Naive thymus-derived CD4-positive, alpha-beta T cell (primary cell): Measurements from ENCODE around the gene SMIM30. TPM values are rescaled to one million over a fixed set of nuclear protein-coding genes. Genes with fewer than 3 reads are reported as not detected.
"Not testable (repeated sequence)": the region's sequence is repeated elsewhere in the genome, so short reads cannot be mapped to it uniquely, and the experiment has no call there.

Experiments used
- ATAC-seq: fragments of 150-1000 bp; cut with Tn5 transposase; 2 replicates; pipeline ENCODE4 v1.10.0; 2021; ENCODE audit warnings: mild to moderate bottlenecking, moderate library complexity
- CTCF ChIA-PET: fragments of 350-600 bp; sonication (Branson Sonifier 250); formaldehyde crosslinking; loops from one replicate; lab custom pipeline; 2021; ENCODE audit warnings: antibody characterized with exemption; lab: Charles Lee
- POLR2A ChIA-PET: fragments of 350-600 bp; sonication (Branson Sonifier 250); formaldehyde crosslinking; loops from one replicate; lab custom pipeline; 2021; ENCODE audit warnings: antibody characterized with exemption, inconsistent platforms; lab: Charles Lee
- DNase-seq, 9 donors: peaks; one replicate each; pipeline versions ENCODE4 v3.0.0 to v3.0.0-alpha.2; 2020 to 2022; ENCODE audit warnings: mixed read lengths in 1 of 9
- H3K27ac ChIP-seq: one replicate; pipeline ENCODE4 v1.7.0; 2013; ENCODE audit warnings: mild to moderate bottlenecking, low read depth, low read length, moderate library complexity
- H3K27me3 ChIP-seq, 2 donors: one replicate each; pipeline ENCODE4 v1.7.0; 2013; ENCODE audit warnings: low read length in 2 of 2, mild to moderate bottlenecking in 2 of 2, moderate library complexity in 2 of 2; ENCODE audit not compliant: control insufficient read depth in 2 of 2, insufficient read depth in 2 of 2
- H3K36me3 ChIP-seq, 3 experiments: 1 replicate in 2 of 3; 2 replicates in 1 of 3; pipeline ENCODE4 v1.7.0; 2013; ENCODE audit warnings: low read length in 3 of 3, mild to moderate bottlenecking in 3 of 3, moderate library complexity in 1 of 3; ENCODE audit not compliant: insufficient read depth in 3 of 3, control insufficient read depth in 2 of 3
- H3K4me1 ChIP-seq, 2 donors: one replicate each; pipeline ENCODE4 v1.7.0; 2013; ENCODE audit warnings: low read length in 2 of 2, mild to moderate bottlenecking in 2 of 2, moderate library complexity in 1 of 2; ENCODE audit not compliant: control insufficient read depth in 2 of 2, insufficient read depth in 2 of 2
- H3K4me3 ChIP-seq: 2 replicates; pipeline ENCODE4 v1.7.0; 2013; ENCODE audit warnings: mild to moderate bottlenecking, low read length
- H3K9me3 ChIP-seq, 3 experiments: 1 replicate in 2 of 3; 2 replicates in 1 of 3; pipeline ENCODE4 v1.7.0; 2013; ENCODE audit warnings: low read length in 3 of 3; ENCODE audit not compliant: control insufficient read depth in 2 of 3
- H3K27ac Mint-ChIP-seq, 9 donors: one replicate each; pipeline ENCODE4 v1.8.0; 2020 to 2022; ENCODE audit warnings: mixed read lengths in 9 of 9, mild to moderate bottlenecking in 8 of 9, moderate library complexity in 5 of 9, inconsistent platforms in 2 of 9
- H3K27me3 Mint-ChIP-seq, 5 donors: one replicate each; pipeline ENCODE4 v1.8.0; 2021 to 2022; ENCODE audit warnings: mixed read lengths in 5 of 5, mild to moderate bottlenecking in 1 of 5
- H3K36me3 Mint-ChIP-seq, 5 donors: one replicate each; pipeline ENCODE4 v1.8.0; 2020 to 2022; ENCODE audit warnings: mixed read lengths in 5 of 5, mild to moderate bottlenecking in 3 of 5, inconsistent platforms in 1 of 5
- H3K4me1 Mint-ChIP-seq, 7 donors: one replicate each; pipeline ENCODE4 v1.8.0; 2020 to 2022; ENCODE audit warnings: mixed read lengths in 7 of 7, mild to moderate bottlenecking in 3 of 7, inconsistent platforms in 1 of 7
- H3K4me3 Mint-ChIP-seq, 10 donors: one replicate each; pipeline ENCODE4 v1.8.0; 2020 to 2022; ENCODE audit warnings: mild to moderate bottlenecking in 10 of 10, mixed read lengths in 10 of 10, moderate library complexity in 6 of 10, inconsistent platforms in 2 of 10
- H3K9me3 Mint-ChIP-seq, 11 donors: one replicate each; pipeline ENCODE4 v1.8.0; 2020 to 2022; ENCODE audit warnings: mixed read lengths in 11 of 11, mild to moderate bottlenecking in 4 of 11, inconsistent platforms in 1 of 11, moderate library complexity in 1 of 11
- intact Hi-C, 2 donors: fragments of 100-400 bp; cut with micrococcal nuclease; formaldehyde crosslinking; loops; one replicate each; pipeline ENCODE4 v1.15.1; 2023
- polyA plus RNA-seq, 2 donors: library from polyadenylated mRNA; unstranded; fragments of 300-500 nt; fragmentation: Illumina TruSeq; gene quantifications; one replicate each; pipeline ENCODE4 v1.2.3, GENCODE V29; 2021
- total RNA-seq, 6 experiments: library from RNA in 5 of 6; stranded (reverse) in 5 of 6; gene quantifications; 1 replicate in 5 of 6; 2 replicates in 1 of 6; pipeline ENCODE4 v1.2.3 and lab custom pipeline; 2021 to 2026

The SMIM30 gene
- total and polyA plus RNA-seq, 7 experiments from 2014 or later, result 9.3 to 58.8 (median 21.0) TPM

GRCh38 chr7:113119429-113119828 lies 1.1 kb upstream of the SMIM30 start:
- Mint-ChIP-seq H3K36me3 (peaks cover 0 to 9% (median 4%) of the 10 kb centered on the region in 5 donors), H3K4me3 (peak overlapping the region; percentile 81 to 99 (median 96)), H3K27ac (peak overlapping the region in 6 of 9 donors; percentile 82 to 99 (median 94)), H3K9me3 (no peaks in the 10 kb centered on the region), H3K27me3 (peaks cover 0 to 3% (median 0%) of the 10 kb centered on the region in 5 donors), H3K4me1 (peaks cover 6 to 30% (median 22%) of the 10 kb centered on the region in 7 donors)
- CTCF ChIA-PET, result no interaction called here
- H3K36me3 ChIP-seq, result peaks cover 0 to 8% (median 0%) of the 10 kb centered on the region in 3 experiments
- no peak overlapping the region for H3K4me3 ChIP-seq
- POLR2A ChIA-PET, result no interaction called here
- no peak overlapping the region for H3K27ac ChIP-seq
- peaks cover 0 to 6% of the 10 kb centered on the region in 2 donors for H3K4me1 ChIP-seq
- DNase-seq (no peak), ATAC-seq (no peak)
- no peaks in the 10 kb centered on the region for H3K27me3 ChIP-seq
- no peaks in the 10 kb centered on the region for H3K9me3 ChIP-seq
- intact Hi-C loops, result loop anchor here (2.0 kb wide), 2 partner anchors 331 to 729 kb away; no protein-coding TSS in a partner anchor

- CTCF ChIA-PET, H3K27me3 Mint-ChIP-seq, DNase-seq, H3K9me3 Mint-ChIP-seq, H3K27me3 ChIP-seq, H3K4me3 ChIP-seq, H3K9me3 ChIP-seq, intact Hi-C loops, H3K4me1 ChIP-seq, H3K27ac ChIP-seq, ATAC-seq: not testable (repeated sequence)
- H3K4me3 Mint-ChIP-seq, result peak overlapping the region; percentile 47 to 99 (median 86)
- peaks cover 6 to 32% (median 22%) of the 10 kb centered on the region in 7 donors for H3K4me1 Mint-ChIP-seq
- POLR2A ChIA-PET, result interaction anchor here (1.1 kb wide), 1 partner anchor 667 kb away, joined by 3 read pairs; the partner anchor contains the start of gene IFRD1
- peaks cover 3 to 22% (median 4%) of the 10 kb centered on the region in 5 donors for H3K36me3 Mint-ChIP-seq
- H3K36me3 ChIP-seq, result peaks cover 0 to 11% (median 0%) of the 10 kb centered on the region in 3 experiments
- H3K27ac Mint-ChIP-seq, result peak overlapping the region in 1 of 9 donors; percentile 33
Measured at GRCh38 chr7:113117374-113117774, 980 bp downstream of the SMIM30 start.

- Mint-ChIP-seq H3K4me3 (no peak overlapping the region), H3K27ac (no peak overlapping the region), H3K4me1 (peaks cover 6 to 27% (median 16%) of the 10 kb centered on the region in 7 donors), H3K36me3 (peaks cover 4 to 22% (median 11%) of the 10 kb centered on the region in 5 donors), H3K9me3 (no peaks in the 10 kb centered on the region), H3K27me3 (no peaks in the 10 kb centered on the region)
- intact Hi-C loops, result no loop called here
- ChIA-PET POLR2A (no interaction called here), CTCF (no interaction called here)
- Histone ChIP-seq H3K36me3 (peaks cover 0 to 11% (median 0%) of the 10 kb centered on the region in 3 experiments), H3K27me3 (no peaks in the 10 kb centered on the region), H3K9me3 (no peaks in the 10 kb centered on the region), H3K27ac (no peak overlapping the region), H3K4me1 (peaks cover 0 to 6% of the 10 kb centered on the region in 2 donors), H3K4me3 (no peak overlapping the region)
- no peak for DNase-seq
- no peak for ATAC-seq
Measured at GRCh38 chr7:113113912-113114311, 4.4 kb downstream of the SMIM30 start.

GRCh38 chr7:113109718-113110117 lies 8.6 kb downstream of the SMIM30 start:
- H3K9me3 Mint-ChIP-seq, result no peaks in the 10 kb centered on the region
- no peak overlapping the region for H3K27ac Mint-ChIP-seq
- Histone ChIP-seq H3K27me3 (no peaks in the 10 kb centered on the region), H3K4me3 (no peak overlapping the region), H3K27ac (no peak overlapping the region), H3K36me3 (peaks cover 0 to 3% (median 0%) of the 10 kb centered on the region in 3 experiments), H3K4me1 (no peaks in the 10 kb centered on the region), H3K9me3 (no peaks in the 10 kb centered on the region)
- peaks cover 0 to 16% (median 8%) of the 10 kb centered on the region in 5 donors for H3K36me3 Mint-ChIP-seq
- DNase-seq (no peak), ATAC-seq (no peak)
- intact Hi-C loops, result no loop called here
- ChIA-PET POLR2A (no interaction called here), CTCF (no interaction called here)
- peaks cover 0 to 4% (median 0%) of the 10 kb centered on the region in 7 donors for H3K4me1 Mint-ChIP-seq
- H3K27me3 Mint-ChIP-seq, result peaks cover 0 to under 1% (median 0%) of the 10 kb centered on the region in 5 donors
- no peak overlapping the region for H3K4me3 Mint-ChIP-seq

- H3K27ac ChIP-seq, result no peak overlapping the region
Measured at GRCh38 chr7:113100121-113100603, 18.2 kb downstream of the SMIM30 start.

GRCh38 chr7:113099284-113099919 lies 19.0 kb downstream of the SMIM30 start:
- ChIA-PET POLR2A (no interaction called here), CTCF (no interaction called here)
- no peaks in the 10 kb centered on the region for H3K4me1 Mint-ChIP-seq
- peaks cover 6 to 23% (median 15%) of the 10 kb centered on the region in 5 donors for H3K27me3 Mint-ChIP-seq
- intact Hi-C loops, result no loop called here
- H3K4me3 Mint-ChIP-seq, result no peak overlapping the region
- H3K4me3 ChIP-seq, result no peak overlapping the region
- H3K9me3 ChIP-seq, result no peaks in the 10 kb centered on the region
- H3K36me3 ChIP-seq, result no peaks in the 10 kb centered on the region
- no peak overlapping the region for H3K27ac Mint-ChIP-seq
- H3K9me3 Mint-ChIP-seq, result no peaks in the 10 kb centered on the region
- no peaks in the 10 kb centered on the region for H3K4me1 ChIP-seq
- no peak for ATAC-seq
- no peak for DNase-seq
- no peaks in the 10 kb centered on the region for H3K27me3 ChIP-seq
- H3K27ac ChIP-seq, result no peak overlapping the region
- no peaks in the 10 kb centered on the region for H3K36me3 Mint-ChIP-seq

More at GRCh38 chr7:113100121-113100603, 18.2 kb downstream of the SMIM30 start:
- H3K27ac Mint-ChIP-seq, result no peak overlapping the region
- no peak for ATAC-seq
- H3K4me1 ChIP-seq, result no peaks in the 10 kb centered on the region
- H3K4me1 Mint-ChIP-seq, result no peaks in the 10 kb centered on the region
- H3K36me3 ChIP-seq, result no peaks in the 10 kb centered on the region
- no peaks in the 10 kb centered on the region for H3K36me3 Mint-ChIP-seq
- H3K9me3 ChIP-seq, result no peaks in the 10 kb centered on the region
- H3K27me3 Mint-ChIP-seq, result peaks cover 6 to 22% (median 15%) of the 10 kb centered on the region in 5 donors
- H3K9me3 Mint-ChIP-seq, result no peaks in the 10 kb centered on the region
- intact Hi-C loops, result no loop called here
- CTCF ChIA-PET, result no interaction called here
- H3K4me3 Mint-ChIP-seq, result no peak overlapping the region
- no peak for DNase-seq
- POLR2A ChIA-PET, result no interaction called here
- H3K4me3 ChIP-seq, result no peak overlapping the region
- H3K27me3 ChIP-seq, result no peaks in the 10 kb centered on the region
